ENCODE results near the gene NTRK3.

Gene NTRK3

GRCh38 chr15:88218557-88219221 is 37.9 kb downstream of the NTRK3 start:
- ATAC-seq: no peak
- TF ChIP-seq OSR1 (CRISPR knock-in tag; IDR thresholded peaks at IDR 0.05) (no peak), TOX (CRISPR knock-in tag; IDR thresholded peaks at IDR 0.05; ENCODE audit: borderline replicate concordance) (no peak), GLIS3 (CRISPR knock-in tag; IDR thresholded peaks at IDR 0.05) (no peak), RARB (CRISPR knock-in tag; IDR thresholded peaks at IDR 0.05) (no peak), ZFP3 (CRISPR knock-in tag; IDR thresholded peaks at IDR 0.05) (no peak), TCF4 (CRISPR knock-in tag; IDR thresholded peaks at IDR 0.05; ENCODE audit: borderline replicate concordance) (no peak), BACH2 (CRISPR knock-in tag; IDR thresholded peaks at IDR 0.05; ENCODE audit: borderline replicate concordance) (no peak), PPARA (CRISPR knock-in tag; IDR thresholded peaks at IDR 0.05; ENCODE audit: borderline replicate concordance) (no peak), SNAI2 (CRISPR knock-in tag; IDR thresholded peaks at IDR 0.05) (no peak), PATZ1 (CRISPR knock-in tag; IDR thresholded peaks at IDR 0.05; ENCODE audit: borderline replicate concordance) (no peak), TSHZ2 (CRISPR knock-in tag; IDR thresholded peaks at IDR 0.05) (no peak), ISL1 (CRISPR knock-in tag; IDR thresholded peaks at IDR 0.05) (no peak), ESRRG (CRISPR knock-in tag; IDR thresholded peaks at IDR 0.05) (no peak), ZC3H10 (CRISPR knock-in tag; IDR thresholded peaks at IDR 0.05) (no peak), CREB5 (CRISPR knock-in tag; IDR thresholded peaks at IDR 0.05; ENCODE audit: low read depth) (no peak), CSRNP3 (CRISPR knock-in tag; IDR thresholded peaks at IDR 0.05) (no peak), ZNF8 (CRISPR knock-in tag; IDR thresholded peaks at IDR 0.05) (no peak), ZNF70 (CRISPR knock-in tag; IDR thresholded peaks at IDR 0.05) (no peak), CSDC2 (CRISPR knock-in tag; IDR thresholded peaks at IDR 0.05) (no peak)

GRCh38 chr15:88215066-88215648 is 41.4 kb downstream of the NTRK3 start:
- no peak for ATAC-seq
- TF ChIP-seq CSRNP3 (CRISPR knock-in tag; IDR thresholded peaks at IDR 0.05) (no peak), ZNF565 (CRISPR knock-in tag; conservative IDR thresholded peaks at IDR 0.05; ENCODE audit: low read depth) (no peak), ISL1 (CRISPR knock-in tag; IDR thresholded peaks at IDR 0.05) (no peak), PPARA (CRISPR knock-in tag; IDR thresholded peaks at IDR 0.05; ENCODE audit: borderline replicate concordance) (no peak), POU6F1 (CRISPR knock-in tag; IDR thresholded peaks at IDR 0.05; ENCODE audit: borderline replicate concordance, low read depth) (no peak), OSR1 (CRISPR knock-in tag; IDR thresholded peaks at IDR 0.05) (no peak), ZFP30 (CRISPR knock-in tag; IDR thresholded peaks at IDR 0.05) (no peak), TSHZ2 (CRISPR knock-in tag; IDR thresholded peaks at IDR 0.05) (no peak), ZNF70 (CRISPR knock-in tag; IDR thresholded peaks at IDR 0.05) (no peak), ARNTL (CRISPR knock-in tag; IDR thresholded peaks at IDR 0.05; ENCODE audit: borderline replicate concordance, low read depth) (no peak), TCF4 (CRISPR knock-in tag; IDR thresholded peaks at IDR 0.05; ENCODE audit: borderline replicate concordance) (no peak), ZNF8 (CRISPR knock-in tag; IDR thresholded peaks at IDR 0.05) (no peak), BACH2 (CRISPR knock-in tag; IDR thresholded peaks at IDR 0.05; ENCODE audit: borderline replicate concordance) (no peak), GLIS3 (CRISPR knock-in tag; IDR thresholded peaks at IDR 0.05) (no peak)

Measured in SK-N-SH treated with all-trans-retinoic acid at 6 μM for 48 hours (cell line).